GM15510 (cell line): ENCODE measurements around the gene SLC38A8.

Experiments used
- POLR2A ChIP-seq: IDR thresholded peaks from 3 replicates; pipeline ENCODE4 v1.6.1; 2011; ENCODE audit warnings: borderline replicate concordance; ENCODE audit not compliant: insufficient read length; ENCODE audit errors: extremely low read depth

SLC38A8 gene

GRCh38 chr16:83967838-83968305 is 74.7 kb downstream of the SLC38A8 start, which contains the start of gene NECAB2:
NECAB2 (plus strand) TSS chr16:83968244; CDS start chr16:83968649, 405 bp downstream.
- TF ChIP-seq POLR2A, result no peak

- no peak for TF ChIP-seq POLR2A
These were observed 75.5 kb downstream of the SLC38A8 start for GRCh38 chr16:83967091-83967490.

- TF ChIP-seq POLR2A, result no peak
These were observed 76.4 kb downstream of the SLC38A8 start for GRCh38 chr16:83966153-83966696.

- no peak for TF ChIP-seq POLR2A
These were observed 77.0 kb downstream of the SLC38A8 start for GRCh38 chr16:83965444-83966152.

DNA sequence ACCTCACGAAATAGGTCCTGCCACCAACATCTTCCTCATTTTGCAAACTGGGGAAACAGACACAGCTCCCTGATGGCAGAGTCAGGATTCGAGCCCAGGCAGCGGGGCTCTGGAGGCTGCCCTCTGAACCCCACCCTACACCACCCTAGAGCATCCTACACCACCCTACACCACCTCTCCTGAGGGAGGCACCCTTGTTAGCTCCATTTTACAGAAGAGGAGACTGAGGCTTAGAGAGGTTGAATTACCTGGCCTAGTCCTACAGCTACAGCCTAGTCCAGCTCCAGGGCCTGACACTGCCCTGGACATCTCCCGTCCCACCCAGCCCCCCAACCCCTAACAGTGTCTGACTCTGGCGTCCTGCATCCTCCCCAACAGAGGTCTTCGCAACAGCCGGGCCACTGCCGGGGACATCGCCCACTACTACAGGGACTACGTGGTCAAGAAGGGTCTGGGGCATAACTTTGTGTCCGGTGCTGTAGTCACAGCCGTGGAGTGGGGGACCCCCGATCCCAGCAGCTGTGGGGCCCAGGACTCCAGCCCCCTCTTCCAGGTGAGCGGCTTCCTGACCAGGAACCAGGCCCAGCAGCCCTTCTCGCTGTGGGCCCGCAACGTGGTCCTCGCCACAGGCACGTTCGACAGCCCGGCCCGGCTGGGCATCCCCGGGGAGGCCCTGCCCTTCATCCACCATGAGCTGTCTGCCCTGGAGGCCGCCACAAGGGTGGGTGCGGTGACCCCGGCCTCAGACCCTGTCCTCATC is 77.7 kb downstream of the SLC38A8 start:
- TF ChIP-seq POLR2A, result no peak

GRCh38 chr16:83963277-83964119 is 79.1 kb downstream of the SLC38A8 start:
- TF ChIP-seq POLR2A, result no peak

DNA sequence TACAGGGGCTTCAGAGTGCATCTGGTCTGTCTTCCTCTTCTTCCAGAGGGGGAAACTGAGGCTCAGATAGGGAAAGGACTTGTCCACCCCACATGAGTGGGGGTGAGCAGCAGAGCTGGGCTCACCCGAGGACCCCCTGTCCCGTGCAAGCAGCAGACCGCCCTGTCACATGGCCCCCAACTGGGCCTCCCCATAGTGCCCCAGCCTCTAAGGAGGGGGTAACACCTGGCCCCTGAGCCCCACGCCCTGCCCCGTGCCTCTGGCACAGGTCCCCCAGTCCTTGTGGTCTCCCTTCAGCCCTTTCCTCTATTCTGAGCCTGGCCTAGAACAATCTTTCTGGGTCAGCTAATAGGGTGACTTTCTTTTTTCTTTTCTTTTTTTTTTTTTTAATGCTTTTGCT is 81.0 kb downstream of the SLC38A8 start:
- no peak for TF ChIP-seq POLR2A

DNA sequence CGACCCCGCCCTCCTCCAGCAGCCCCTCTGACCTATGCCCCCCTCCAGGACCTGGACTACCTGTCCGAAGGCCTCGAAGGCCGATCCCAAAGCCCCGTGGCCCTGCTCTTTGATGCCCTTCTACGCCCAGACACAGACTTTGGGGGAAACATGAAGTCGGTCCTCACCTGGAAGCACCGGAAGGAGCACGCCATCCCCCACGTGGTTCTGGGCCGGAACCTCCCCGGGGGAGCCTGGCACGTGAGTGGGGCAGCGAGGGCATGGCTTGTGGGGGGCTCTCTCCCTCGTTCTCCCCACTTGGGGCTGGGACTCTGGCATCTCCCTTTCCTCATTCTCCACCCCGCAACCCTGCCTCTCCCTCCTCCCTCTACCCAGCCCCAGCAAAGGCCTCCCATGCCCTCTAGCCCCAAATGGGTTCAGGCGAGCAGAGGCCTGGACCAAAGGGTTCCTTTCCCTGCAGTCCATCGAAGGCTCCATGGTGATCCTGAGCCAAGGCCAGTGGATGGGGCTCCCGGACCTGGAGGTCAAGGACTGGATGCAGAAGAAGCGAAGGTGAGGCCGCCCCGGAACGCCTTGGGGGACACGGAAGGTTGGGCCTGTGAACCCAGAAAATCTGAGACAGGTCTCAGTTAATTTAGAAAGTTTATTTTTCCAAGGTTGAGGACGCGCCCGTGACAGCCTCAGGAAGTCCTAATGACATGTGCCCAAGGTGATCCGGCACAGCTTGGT is 81.9 kb downstream of the SLC38A8 start:
- no peak for TF ChIP-seq POLR2A
